Mesenteric fat pad (tissue), 1 donor: ENCODE data around the gene RBMS3. TPM values are rescaled to one million over a fixed set of nuclear protein-coding genes. Genes with fewer than 3 reads are reported as not detected.

Source experiments
- DNase-seq: peaks from one replicate; pipeline ENCODE4 v3.0.0-alpha.2; 2020; ENCODE audit warnings: low spot score
- total RNA-seq: library from RNA; stranded (reverse); fragmentation: NEBNext Ultra II Directional; extraction: Animal tissue kit (Norgen Biotek cat#: 25700); gene quantifications from one replicate; pipeline ENCODE4 v1.2.1, GENCODE V29; 2021
- donor health status: DM: yes; HTN: yes; CAD: no.

Gene RBMS3
- total RNA-seq, 1 donor from 2014 or later = 127 TPM

DNA sequence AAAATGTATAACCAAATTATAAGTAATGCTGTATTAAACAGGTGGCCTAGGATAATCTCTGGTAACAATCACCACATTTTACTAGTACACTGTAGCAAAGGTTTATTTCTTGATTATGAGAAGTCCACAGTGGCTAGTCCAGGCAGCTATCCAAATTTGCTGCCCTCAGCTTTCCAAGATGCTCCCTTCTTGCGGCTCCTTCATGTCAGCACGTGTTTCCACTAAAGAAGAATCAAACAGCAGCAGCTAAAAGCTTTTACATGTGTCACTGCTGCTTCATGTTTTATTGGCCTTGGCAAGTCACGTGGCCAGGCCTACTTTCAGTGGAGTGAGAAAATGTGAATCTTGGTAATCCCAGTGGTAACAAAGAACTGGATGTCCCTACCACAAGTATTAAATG lies 5.6 kb upstream of the RBMS3 start:
- DNase-seq = no peak

DNA sequence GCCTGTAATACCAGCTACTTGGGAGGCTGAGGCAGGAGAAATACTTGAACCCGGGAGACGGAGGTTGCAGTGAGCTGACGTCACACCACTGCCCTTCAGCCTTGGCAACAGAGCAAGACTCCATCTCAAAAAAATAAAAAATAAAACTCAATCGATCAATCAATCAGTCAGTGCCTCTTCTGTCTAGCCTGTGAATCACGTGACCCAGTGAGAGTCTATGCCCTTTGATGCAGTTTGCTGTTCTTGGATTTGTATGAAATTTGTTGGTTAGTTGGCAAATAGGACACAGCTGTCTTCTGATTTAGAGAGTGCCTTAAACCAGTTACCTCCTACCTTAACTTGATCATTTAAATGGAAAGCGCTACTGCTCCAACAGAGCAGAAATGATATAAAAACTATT lies 3.6 kb upstream of the RBMS3 start:
- no peak for DNase-seq

DNA sequence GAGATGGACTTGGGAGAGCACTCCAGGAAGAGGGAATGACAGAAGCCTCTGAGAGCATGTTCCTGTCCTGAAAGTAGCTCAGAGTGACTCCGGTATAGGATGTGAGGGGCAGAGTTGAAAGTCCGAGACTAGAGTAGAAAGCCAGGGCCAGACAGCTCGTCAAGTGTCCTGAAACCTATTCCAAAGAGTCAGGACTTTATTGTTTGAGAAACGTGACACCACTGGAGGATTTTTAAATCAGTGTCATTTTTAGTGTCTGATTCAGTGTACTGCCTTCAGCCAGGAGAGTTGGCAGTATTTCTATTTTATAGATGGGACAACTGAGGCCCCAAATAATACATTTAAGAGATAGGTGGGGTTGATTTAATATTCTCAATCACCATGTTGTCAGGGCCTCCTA lies 1.6 kb upstream of the RBMS3 start:
- no peak for DNase-seq

DNA sequence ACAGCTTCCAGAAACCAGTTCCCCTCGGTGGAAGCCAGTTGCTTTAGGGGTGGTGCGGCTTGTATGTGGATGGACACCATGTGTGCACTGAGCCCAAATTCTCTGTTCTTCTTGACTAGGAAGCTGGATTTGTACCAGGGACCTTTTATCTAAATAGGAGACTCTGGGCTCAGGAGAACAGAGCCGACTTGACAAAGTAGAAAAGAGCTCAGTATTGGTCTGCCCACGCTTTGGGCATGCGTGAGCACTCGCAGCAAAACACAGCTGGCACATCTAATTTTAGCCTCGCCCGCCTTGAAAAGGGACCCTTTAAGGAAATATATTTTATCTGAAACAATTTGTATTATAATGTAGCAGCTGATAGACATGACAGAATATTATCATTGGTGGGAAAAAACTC lies 1.1 kb upstream of the RBMS3 start:
- DNase-seq = no peak

DNA sequence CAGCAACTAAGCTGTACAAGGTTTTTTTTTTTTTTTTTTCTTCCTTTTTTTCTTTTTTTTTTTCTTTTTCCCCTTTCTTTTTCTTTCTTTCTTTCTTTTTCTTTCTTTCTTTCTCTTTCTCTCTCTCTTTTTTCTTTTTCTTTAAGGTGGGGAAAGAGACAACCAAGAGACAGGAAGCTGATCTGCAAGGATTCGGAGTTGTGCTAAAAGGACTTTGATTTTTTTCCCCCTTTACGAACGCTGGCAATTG lies 148 bp downstream of the RBMS3 start:
- DNase-seq = no peak

DNA sequence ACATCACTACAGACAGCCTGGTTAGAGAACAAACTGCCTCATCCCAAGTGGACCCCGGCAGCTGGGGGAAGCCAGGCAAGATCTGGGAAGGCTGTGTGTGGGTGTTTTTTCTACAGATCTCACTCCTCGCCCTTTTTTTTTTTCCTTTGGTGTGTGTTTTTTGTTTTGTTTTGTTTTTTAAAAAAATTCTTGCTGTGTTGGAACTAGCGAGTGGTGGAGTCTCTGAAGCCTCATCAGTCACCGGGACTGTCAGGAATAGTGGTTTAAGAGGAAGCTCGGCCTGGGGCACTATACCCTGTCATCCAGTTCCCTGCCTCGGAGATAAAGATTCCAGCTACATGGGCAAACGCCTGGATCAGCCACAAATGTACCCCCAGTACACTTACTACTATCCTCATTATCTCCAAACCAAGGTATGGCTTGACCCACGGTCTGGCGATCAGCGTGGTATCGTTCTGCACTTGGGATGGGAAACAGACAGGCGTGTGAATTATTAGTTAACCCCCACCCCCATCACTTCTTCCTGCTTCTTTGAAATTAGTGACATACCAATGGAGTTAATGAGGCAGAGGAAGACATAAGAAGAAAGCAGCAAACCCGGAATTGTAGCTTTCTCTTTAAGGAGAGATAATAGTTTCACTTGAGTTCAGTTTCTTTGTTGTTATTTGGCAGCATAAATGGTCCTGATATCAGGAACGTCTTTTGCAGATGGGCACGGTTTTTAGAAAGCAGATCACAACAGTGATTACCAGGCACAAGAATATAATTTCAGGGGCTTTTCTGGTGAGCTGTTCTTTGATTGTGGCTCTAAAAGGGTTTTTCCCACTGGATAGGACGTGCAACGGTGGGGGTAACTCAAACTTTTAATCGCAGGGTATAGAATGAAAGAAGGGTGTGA lies 722 bp downstream of the RBMS3 start:
- DNase-seq = no peak

DNA sequence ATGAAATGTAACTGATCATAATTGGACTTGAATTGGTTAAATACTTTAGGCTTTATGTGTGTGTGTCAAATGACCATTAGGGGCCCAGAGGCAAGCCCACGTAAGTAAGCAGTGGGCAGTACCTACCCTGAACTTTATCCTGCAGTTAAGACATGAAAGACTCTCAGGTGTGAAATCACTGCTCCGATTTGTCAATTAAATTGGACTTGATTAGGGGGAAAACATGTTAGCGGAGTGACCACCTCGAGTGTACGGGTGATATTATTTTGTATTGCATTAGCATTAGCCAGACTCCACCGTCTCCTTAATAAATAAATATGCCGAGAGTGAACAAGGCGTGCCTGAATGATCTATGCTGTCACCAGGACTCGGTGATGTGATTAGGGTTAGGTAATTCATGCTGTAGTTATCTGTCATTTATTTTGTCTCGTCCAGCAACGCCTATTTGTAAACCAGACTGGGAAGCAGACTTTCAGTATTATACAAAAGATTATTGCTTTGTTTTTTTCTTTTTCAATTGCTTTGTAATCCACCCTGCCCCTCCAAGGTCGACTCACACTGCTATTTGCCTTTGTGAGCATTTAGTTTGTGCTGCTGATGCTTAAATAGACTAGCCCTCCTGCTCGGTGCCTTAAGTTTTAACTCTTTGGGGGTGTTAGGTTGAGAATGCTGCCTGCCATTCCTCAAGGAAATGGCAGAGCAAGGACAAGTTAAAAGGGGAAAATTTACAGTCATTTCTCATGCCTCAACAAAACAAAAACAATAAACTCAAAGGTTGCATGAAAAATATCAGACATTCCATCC lies 1.8 kb downstream of the RBMS3 start:
- DNase-seq = no peak

DNA sequence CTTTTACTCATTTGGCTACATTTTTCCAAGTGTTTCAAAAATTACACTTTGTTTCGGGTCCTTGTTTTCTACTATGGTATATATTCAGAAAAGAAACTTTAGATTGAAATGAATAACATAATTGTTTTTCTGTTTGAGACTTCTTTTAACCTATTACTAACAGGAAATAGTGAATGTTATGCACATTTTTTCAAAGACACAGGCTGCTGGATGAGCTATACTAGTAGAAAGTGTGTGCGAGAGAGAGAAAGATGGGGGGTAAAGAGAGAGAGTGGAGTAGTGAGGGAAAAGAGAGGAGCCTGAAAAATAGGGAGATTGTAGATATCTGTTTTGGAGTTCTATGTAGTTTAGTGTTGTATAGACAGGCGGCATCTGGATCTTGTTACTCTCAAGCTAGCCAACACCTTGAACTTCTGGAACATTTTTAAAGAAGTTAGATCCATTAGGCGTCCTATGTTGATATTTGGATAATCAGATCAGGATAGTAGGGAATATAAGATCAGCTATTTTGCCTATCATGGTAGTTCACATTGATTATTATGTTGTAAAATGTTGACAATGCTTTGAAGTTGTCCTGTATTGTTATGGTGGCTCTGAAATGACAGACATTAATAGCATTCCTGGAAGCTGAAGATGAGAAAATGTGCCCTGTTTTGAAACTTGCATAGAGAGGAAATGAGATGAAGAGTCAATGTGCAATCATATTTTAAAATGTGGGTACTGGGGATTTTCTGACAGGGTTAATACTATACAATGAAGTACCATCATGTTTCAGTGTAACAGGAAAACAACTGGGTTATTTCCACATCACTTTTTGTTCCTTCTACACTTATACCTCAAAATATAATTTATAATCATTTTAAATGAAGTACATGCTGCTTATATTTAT lies 2.6 kb downstream of the RBMS3 start:
- no peak for DNase-seq

DNA sequence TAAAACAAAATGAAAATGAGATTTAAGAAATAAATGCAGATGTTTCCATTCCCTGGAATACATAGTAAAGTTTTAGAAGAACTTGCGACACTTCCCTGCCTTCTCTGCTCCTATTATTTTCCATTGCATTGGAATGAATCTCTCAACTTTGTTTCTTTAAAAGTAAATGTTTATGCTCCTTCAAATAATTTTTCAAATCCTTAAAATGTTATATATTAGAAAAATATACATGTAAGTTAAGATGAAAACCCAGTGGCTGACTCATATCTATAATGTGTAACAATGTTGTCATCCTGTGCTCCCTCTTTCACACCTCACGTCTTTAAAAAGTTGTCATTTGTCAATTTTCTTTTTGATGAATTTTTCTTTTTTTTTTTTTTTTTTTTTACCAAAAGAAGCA lies 3.6 kb downstream of the RBMS3 start:
- DNase-seq = no peak

DNA sequence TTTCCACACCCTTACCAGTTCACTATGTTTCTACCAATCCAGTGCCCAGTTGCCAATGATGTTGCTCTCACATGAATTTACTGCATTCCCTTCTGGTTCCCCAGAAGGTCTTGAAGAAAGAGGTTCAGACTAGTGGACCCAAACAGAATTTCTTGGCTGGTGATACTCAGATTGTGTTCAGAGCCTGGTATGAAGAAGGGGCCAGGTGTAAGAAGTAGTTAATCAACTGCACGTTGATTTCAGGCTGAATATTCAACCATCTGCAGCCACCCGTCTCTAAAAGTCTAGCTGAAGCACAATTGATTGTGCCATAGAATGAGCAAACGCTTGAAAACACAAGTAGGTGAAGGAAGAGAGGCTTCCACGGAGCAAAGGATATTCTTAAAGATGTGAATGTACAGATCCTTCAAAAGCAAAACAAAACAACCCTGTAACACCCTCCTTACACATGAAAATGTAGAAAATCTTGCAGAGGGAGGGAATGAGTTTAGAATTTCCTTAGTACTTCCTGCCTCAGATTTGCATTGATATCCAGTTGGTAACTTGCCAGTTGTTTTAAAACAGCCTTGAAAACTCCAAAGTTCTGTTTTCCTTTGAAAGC lies 4.7 kb downstream of the RBMS3 start:
- DNase-seq = no peak

DNA sequence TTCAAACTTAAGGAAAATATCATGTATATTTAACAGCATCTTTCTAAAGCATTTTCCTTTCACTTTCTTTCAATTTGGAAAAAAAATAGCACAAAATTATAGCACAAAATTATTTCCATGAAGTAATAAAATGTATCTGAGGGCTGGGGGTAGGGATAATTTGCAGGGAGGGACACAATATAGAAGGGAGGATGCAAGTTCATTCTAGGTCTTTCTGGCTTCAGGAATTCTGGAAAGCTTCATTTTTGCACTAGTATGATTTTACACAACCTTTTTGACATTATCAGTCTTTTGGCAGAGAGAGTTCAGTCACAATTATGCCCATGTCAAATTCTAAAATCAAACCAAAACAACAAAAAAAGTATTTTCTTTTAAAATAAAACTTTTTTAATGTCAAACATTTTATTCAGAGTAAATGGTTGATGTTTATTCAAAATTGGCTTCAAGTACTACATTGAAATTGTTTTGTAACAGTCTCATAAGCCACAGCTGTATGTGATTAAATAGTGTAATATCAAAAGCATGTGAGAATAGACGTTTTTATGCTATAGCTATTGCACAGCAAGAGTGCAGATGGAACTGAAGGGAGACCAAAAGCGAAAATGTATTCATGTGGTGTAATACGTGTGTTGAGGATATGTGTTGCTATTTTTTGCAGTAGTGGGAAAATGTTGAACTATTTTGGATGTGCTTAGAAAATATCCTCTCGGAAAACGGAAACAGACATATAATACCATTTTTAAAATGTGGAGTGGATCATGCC lies 5.8 kb downstream of the RBMS3 start:
- DNase-seq = no peak

DNA sequence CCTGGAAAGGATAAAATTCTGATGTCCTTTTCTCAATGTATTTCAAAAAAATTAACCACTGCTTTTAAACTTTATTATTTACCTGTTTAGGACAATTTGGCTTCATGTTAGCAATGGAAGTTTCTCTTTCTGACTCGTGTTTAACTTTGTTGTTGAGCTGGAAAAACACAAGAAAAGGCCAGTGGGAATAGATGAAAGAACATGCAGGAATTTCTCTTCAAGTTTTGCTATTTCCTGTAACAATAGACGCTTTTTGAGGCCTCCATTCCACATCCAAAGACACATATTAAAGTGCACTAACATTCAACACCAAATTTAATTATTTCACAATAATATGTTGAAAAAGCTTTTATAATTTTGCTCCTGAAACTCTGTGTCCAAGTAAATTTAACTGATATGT lies 9.7 kb downstream of the RBMS3 start:
- DNase-seq = no peak

DNA sequence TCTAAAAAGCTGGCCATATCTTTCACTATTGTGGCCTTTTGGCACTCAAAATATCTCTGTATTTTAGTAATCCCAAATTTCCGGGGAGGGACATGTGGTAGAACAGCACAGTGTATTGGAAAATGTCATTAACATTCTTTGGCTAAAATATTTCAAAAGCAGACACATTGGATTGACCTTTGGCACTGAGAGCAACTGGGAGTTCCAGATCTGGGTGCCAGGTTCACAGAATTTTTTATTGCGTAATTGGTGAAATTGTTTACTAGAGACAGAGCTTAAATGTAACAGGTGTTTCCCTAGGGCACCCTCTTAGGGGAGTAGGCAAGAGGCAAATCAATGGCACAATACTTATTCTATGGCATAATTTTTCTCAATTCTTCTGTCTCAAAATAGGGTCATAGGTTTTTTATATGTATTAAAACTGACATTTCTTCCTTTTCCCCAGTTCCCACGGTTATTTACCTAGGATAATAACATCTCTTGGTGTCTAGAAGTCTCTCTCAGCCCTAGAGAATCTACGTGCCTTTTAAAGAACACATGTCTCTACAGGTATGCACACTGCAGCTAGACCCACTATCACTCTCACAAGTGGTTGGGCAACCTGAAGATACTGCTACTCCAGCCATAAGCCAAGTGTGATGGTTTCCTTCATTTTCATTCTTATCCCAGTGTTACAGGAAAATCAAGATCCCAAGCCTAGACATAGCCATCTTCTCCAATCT lies 10.6 kb downstream of the RBMS3 start:
- DNase-seq = no peak

DNA sequence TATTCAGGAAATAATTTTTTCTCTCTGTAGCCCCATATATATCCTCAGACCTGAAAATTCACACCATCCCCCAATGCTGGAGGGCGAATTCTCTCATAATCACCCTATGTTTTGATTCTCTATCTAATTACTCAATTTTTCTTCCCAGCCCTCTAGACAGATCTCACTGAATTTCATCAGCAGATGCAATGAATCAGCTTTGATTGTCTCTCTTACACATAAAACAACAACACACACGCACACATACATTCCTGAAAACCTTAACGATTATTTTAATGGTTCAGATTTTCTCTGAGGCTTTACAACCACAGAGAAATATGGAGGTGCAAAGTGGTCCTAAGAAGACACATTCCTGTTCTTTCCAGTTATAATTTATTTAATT lies 11.1 kb downstream of the RBMS3 start:
- DNase-seq = no peak

DNA sequence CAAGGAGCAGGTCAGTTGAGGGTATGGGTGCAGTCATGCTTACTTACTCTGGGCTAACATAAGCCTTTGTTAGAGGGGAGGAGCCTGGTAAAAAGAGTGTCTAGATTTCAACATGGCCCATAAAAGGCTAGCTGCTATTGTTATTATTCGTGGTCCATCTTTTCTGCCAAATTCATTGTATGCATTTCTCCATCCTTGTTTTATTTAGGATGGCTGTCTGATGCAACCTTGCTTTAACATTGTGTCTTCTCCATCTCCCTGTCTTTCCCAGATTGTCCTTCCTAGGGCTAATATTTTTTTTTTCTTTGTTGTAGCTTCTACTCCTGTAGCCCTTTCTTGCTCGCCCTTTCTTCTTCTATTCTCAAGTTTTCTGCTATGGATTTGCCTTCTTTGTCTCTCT lies 12.6 kb downstream of the RBMS3 start:
- DNase-seq = no peak

DNA sequence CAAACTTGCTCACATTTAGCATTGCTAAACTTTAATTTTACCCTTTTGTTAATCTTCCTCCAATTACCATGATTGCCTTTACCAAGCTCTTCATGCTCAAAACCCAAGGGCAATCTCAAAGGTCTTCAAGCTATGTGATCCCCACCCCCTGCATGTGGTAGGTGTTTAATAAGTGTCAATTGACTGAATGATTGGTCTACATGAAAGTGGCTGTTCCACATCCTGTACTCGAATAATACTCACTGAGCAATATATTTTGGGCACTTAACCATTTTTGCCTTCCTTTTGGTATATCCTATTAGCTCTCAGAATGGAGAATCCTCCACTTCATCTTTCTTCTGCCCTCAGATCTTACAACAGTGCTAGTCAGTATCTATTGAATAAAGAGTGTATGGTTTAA lies 17.1 kb downstream of the RBMS3 start:
- no peak for DNase-seq

DNA sequence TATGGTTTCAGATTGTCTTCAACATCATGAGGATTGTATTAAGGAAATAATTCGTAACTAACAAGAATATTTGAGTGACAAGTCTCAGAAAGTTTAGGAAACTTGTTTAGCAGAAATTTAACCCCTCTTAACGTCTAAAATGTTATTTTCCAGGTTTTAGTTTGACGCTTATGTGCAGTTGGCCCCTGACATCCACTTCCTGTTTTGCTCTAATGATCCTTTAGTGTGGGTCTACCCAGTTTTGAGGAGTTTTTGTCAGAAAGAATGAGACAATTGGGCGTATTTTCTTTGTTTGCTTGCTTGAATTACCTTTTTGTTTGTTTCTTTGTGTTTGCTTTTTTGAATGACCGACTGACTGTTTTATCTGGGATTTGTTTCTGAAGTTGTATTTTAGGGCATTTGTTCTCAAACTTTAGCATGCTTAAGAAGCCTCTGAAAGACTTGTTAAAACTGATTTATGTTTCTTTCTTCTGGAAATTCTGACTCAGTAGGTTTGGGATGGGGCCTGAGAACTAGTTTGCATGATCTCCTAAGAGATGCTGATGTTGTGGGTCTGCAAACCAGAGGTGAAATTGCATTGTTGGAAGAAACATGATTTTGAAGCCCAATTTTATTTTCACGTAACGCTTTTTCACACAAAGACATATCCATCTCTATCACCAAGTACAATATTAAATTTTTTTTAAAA lies 20.6 kb downstream of the RBMS3 start:
- no peak for DNase-seq

DNA sequence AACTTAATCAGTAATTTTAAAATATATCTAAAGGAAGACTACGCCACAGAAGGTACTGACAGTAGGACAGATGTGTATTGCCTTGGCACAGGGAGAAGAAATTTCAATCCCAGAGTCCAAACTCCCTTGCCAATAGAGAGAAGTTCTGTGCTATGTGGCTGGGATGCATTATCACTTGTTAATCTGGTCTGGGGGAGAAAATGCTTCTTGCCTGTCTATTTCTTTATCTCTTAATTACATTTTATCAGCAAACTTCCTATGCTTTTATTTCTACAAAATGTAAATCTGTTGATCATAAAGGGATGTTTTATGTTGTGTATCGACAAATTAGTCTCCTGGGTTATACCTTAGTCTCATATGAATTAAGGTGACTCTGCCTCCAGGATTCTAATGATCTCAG lies 21.7 kb downstream of the RBMS3 start:
- no peak for DNase-seq

DNA sequence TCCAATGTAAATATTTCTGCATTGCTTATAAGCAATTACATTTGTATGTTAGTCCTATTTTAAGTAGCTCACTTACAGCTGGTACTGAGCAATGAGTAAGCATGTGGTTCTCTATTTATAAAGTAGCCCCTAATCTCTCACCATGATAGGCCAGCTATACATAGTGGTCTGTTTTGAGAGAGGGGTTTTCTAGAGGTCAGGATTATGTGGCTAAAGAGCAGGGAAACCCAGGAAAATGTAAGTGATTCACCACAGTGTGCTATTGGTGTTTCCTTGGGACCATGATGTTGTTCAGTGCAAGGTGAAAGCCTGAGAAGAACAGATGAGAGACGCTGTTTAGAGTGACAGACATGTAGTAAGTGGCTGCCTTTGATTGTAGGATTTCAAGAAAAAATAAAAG lies 26.4 kb downstream of the RBMS3 start:
- no peak for DNase-seq

DNA sequence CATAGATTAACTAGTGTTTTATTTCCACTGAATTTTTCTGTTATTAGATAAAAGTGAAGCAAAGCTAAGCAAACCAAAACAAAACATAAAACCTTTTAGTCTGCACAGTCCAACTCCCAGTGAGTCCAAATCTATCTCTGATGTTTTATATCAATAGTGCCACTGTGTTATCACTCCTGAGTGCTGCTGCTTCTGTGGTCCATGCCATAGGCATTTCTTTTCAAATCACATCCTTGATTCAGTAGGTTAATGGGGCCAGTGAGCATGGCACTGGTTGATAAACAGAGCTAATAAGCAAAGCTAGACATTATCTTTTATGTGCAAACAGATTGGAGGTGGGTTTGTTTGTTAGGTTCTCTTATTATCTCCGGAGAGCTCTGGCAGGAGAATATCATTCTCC lies 30.0 kb downstream of the RBMS3 start:
- no peak for DNase-seq
